HG03442 (cell line): ENCODE data around the gene TMEM53.
"Not testable (repeated sequence)": the region's sequence is repeated elsewhere in the genome, so short reads cannot be mapped to it uniquely, and the experiment has no call there.

Experiments
- ATAC-seq: cut with Tn5 transposase; IDR thresholded peaks from one replicate; pipeline ENCODE4 v1.9.1; 2021; ENCODE audit warnings: mild to moderate bottlenecking, moderate library complexity; ENCODE audit not compliant: unreplicated experiment

TMEM53 gene

DNA sequence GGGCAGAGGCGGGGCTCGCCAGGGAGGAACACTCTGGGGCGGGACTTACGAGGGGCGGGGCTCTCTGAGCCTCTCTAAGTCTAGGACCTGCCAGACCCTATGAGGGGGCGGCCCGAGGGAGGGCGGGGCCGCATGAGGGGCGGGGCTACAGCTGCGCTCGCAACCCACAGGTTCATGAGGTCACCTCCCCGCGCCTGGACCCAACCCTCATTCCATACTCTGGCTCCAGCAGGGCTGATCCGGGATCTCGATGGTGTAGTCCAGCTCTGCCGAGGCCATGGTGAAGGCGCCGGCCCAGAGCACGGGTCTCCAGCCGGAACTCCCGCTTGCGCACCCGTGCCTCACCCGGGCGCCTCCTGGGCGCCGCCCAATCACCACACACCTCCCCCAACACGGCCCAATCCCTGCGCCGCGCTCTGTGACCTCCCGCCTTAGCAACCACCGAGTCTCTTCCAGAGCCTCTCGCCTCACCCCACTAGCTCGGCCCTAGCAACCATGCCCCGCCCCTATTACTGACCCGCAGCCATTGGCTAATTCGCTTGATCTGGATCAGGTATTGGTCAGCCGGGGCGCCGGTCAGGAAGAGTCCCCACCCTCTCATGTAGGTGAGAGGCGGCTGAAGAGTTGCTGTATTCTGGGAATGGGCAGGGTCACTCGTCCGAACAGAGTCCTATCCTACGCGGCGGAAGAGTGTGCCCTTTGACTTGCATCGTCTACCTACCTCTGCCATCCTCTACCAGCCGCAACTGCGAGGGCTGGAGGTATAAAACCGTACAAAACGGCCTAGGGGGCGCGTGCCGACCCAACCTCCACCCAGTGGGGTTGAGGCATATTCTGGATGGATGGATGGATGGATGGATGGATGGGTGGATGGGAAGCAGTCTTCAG lies at the start of gene TMEM53, which contains the start of gene ARMH1:
Gene TMEM53, minus strand, starts transcription at position 369 of the 888 bp plus-strand sequence. Its CDS starts 90 bp downstream, at position 279.
Gene ARMH1, plus strand, starts transcription at position 602 of the 888 bp plus-strand sequence. CDS start 14,984 bp downstream, outside the sequence.
- ATAC-seq = peak; percentile 90

DNA sequence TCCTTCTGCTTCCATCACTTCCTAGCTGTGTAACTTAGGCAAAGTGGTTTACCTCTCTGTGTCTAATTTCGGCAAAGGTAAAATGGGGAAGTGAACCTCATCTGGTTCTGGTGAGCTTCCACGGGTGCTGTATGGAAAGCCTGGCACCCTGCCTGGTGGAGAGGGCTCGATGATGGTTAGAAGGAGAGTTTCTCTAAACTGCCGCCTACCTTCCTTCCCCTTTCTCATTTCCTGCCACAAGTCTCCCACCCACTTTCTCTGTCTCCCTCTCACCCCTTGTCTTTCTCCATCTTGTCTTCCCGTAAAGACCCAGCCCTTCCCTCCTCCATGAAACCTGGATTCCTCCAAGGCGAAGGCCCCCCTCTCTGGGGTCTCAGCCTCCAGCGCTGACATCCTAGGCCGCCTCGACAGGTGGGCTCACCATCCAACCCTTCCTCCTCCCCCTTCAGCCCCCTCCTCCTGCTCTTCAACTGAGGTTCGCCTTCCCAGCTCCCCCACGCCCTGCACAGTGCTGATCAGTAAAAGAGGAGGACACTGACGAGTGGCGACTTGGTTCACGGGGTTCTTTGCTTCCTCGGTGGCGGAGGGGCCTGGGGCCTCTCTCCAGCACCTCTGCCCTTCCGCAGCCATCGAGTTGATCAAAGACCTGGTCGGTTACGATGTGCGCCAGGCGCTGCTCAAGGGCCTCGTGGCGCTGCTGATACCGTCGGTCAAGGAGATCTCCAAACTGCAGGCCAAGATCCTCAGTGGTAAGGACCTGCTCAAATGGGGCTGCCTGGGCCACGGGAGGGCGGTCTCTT lies 49.4 kb upstream of the TMEM53 start:
- ATAC-seq = no peak

DNA sequence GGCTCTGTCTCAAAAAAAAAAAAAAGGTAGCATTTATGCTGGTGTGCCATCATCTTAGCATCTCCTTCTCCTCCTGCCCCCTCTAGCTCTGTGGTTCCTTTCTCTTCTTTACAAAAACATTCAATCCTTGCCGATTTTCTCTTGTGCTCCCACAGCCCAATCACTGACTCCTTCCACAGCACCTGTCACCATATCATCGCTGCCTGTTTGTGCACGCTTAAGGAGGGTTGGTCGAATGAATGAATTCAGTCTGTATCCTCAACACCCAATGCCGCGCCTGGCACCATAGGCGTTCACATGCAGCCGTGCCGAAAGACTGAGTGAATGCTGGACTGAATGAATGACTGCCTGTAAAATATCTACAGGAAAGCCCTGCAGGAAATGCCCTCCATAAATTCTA lies 48.8 kb upstream of the TMEM53 start:
- no peak for ATAC-seq

DNA sequence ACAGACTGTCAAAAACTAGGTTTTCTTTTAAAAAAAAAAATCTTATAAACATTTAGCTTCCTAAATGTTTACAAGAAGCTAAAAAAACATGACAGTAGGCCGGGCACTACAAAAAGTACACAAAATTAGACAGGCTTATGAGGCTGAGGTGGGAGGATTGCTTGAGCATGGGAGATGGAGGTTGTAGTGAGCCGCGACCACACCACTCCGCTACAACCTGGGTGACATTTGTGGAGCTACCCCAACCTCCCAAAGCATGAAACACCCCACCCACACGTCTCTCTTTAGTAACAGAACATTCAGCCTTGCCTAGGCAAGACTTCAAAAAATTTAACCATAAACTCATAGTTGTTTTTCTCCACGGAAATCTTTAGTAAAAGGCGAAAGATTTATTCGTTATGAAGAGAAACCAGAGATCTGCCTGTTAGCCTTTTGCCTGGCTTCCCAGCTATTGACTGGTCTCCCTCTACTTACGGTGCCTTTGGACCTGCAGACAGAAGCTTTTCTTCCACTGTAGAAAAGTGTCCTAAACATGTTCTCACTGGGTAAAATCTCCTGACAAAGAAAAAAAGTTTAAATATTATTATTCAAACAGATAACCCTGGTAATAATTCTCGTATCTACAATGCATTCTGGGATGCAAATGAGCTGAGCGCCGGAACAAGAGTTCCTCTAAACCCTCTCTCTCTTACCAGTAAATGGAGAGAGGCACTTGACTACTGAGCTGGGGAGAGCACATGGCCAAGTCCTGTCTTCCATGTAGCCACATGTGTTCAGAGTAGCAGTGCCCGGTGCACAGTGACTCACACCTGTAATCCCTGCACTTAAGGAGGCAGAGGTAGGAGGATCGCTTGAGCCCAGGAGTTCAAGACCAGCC lies 47.4 kb upstream of the TMEM53 start:
- ATAC-seq = peak; percentile 74

DNA sequence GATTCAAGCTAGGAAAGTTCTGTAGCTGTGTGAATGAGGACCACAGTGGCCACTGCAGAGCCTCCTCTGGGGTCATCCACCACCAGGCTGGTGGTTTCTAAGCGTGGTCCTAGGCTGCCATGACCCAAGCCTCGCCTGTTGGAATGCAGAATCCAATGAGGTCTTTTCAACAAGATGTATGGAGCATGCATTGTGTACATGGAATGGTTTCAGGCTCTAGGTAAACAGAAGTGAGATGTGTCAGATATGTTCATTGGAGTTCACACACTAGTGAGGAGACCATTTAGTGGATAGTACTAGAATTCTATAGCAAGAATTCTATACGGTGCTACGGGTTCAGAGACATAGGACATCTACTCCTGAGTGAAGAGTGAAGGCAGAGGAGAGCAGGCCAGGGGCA lies 46.0 kb upstream of the TMEM53 start:
- ATAC-seq = no peak

DNA sequence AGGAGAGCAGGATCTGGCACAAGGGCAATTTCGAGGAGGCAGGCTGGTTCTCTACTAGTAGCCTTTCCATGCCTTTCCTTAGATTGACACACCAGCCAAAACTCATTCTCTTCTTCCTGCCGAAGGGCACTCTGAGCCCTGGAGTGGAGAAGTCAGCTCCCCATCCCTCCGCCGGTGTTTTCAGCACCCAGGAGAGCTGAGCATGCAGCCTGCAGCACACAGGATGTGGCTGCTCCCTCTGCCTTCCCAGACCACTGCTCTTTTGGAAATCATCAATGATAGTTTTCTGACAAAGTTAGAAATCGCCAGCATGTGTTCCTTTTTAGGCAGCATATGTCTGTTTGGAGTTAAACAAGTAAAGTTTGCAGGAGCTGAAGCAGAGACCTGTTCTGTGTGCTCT lies 45.0 kb upstream of the TMEM53 start:
- no peak for ATAC-seq

DNA sequence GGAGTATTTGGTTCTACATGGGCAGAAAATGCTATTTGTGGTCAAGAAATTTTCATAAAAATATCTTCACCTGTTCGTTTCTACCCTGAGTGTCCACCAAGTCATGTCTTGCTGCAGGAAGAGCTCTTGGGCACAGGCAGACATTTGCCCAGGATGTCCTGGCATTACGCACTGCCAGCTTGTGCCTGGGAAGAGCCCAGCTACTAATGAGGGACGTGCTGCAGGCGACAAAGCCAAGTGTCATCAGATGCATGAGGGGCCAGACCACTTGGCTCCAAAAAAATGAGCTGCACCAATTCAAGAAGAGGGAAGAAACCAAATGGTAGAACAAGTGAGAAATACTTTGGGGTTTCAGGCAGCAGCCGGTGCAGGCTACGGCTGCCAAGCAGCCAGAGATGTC lies 43.8 kb upstream of the TMEM53 start:
- no peak for ATAC-seq

DNA sequence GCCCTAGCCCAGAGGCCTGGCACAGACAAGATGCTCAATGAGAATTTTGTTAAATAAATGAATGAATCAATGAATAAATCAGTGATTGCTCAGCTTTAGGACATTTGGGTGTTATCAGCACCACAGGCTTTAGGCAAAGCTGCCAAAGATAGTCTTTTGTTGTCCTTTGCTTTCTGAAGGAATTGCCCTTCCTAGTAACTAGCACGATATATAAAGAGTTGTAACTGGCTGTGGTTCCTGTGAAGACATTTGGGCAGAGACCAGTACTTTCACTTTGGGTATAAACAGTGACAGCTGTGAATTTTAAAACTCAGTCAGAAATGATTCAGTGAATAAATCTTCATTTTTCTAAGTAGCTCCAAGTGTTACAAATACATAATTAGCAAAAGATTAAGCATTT lies 43.4 kb upstream of the TMEM53 start:
- no peak for ATAC-seq

DNA sequence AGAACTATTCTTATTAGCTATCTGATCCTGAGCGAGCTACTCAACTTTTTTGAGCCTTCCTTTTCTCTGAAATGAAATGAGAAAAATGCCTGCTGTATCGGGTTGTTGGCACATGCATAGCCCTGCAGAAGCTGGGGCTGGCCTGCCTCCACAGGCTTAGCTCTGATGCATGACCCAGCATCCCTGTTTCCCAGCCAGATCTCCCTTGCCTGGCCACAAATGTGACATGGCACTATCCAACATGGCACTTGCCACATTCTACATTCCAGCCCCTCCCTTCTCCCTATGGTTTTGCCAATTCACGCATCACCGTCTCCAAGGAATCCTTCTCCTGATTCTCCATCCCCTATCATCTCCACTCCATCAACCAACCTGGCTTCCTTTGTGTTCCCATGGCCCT lies 42.9 kb upstream of the TMEM53 start:
- no peak for ATAC-seq

DNA sequence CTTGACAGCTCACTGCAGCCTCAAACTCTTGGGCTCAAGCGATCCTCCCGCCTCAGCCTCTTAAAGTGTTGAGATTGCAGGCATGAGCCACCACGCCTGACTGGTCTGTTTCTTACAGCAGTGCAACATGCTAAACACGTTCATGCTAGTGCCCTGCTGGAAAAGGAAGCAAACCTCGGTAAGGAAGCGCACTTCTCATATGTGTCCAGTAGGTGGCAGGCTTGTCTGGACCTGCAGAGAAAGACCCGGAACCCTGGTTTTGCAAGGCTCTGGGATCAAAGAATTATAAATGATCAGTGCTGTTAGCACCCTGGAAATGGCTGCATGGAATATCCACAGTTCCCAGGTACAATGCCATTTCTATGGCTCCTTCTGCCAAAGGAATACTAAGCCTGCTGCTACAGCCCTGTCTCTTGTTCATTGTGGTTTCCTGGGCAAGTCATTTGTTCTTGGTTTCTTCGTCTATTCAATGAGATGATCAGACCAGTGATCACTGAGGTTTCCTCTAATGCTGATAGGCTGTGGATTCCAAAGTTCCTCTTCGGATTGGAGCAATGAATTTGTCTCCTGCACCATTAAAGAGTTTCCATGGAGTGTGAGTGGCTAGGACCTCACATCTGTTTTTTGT lies 40.8 kb upstream of the TMEM53 start:
- ATAC-seq = no peak

DNA sequence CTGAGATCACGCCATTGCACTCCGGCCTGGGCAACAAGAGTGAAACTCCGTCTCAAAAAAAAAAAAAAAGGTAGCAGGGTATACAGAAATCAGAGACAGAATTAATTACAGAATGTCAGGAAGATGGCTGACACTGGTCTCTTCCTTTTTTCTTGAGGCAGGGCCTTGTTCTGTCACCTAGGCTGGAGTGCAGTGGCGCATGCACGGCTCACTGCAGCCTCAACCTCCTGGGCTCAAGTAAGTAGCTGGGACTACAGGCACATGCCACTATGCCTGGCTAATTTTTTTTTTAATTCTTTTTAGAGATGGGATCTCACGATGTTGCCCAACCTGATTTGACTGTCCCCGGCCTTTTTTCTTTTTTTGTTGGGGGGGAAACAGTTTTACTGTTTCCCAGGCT lies 40.3 kb upstream of the TMEM53 start:
- no peak for ATAC-seq

DNA sequence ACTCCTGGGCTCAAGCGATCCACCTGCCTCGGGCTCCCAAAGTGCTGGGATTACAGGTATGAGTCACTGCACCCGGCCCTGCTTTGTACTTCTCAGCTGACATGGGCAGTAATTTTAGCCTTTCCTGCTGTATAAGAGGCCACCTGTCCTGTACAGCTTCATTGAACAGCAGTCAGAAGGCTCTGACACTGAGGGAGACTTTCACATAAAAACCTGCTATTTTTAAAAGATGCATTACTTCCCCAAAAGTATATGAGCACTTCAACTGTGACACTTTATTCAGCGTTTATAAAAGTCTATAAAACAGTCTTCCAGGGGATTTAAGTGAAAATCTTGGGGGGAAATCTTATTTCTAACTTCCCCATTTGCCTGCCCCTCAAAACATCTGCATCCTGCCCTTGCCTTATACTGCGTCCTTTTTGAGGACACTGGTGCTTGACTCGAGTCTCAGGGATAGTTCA lies 39.1 kb upstream of the TMEM53 start:
- ATAC-seq = no peak

DNA sequence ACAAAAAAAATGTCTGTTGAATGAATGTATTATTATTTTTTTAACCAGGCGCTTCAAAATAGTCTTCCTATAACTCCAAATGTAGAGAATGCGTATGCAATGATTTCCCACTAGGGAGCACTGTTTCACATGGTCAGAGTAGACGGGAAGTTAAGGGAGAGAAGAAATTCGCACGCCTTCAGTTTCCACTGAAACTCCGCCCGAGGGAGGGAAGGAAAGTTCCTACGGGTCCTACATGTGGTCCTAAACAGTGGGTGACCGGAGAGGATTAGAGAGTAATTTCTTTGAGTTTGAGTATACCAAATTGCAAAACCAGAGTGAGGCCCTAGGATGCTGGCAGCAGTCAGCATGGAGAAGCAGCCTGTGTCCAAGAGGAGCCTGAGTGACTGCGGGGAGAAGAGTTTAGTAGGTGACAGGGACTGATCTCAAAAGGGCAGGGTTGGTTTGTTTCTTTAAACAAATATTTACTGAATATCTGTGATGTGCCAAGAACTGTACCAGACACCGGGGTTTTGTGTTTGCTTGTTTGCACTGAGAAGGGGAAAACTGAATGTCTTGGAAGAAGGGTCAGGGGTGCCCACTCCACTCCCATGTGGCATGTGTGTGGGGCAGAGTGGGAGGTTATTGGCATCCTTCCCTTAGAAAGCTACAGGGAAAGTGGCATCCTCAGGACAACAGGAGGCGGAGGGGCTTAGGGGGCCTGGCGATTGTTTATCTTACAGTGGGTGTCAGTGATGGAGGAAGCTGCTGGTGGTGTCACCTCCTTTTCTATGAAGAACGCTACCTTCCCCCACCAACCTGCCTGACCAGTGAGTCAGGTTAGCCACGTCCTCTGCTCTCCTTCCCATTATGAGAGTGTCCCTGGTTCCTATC lies 33.9 kb upstream of the TMEM53 start:
- ATAC-seq = no peak

DNA sequence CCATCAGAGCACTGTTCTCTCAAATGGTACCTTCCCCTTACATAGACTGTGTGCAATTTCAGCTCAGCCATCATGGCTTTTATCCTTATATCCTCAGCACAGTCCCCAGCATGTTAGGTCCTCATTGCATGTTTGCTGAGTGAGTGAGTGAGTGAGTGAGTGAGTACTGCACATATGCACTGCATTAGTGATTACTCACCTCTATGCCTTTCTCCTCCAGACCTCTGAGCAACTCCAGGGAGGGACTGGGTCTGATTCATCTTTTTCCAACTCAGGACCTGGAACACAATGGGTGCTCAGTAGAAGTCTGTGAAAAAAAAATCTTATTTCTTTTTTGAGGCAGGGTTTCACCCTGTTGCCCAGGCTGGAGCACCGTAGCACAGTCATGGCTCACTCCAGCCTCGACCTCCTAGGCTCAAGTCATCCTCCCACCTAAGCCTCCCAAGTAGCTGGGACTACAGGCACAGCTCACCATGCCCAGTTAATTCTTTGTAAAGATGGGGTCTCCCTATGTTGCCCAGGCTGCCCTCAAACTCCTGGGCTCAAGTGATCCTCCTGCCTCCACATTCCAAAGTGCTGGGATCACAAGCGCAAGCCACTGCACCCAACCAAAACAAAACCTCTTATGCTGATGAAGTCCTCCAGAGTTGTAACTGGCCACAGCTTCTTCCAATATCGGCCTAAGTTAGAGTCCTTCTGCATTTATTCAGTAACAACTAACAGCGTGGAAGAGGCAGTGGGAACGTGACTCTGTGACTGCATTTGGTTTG lies 33.0 kb upstream of the TMEM53 start:
- ATAC-seq = no peak

DNA sequence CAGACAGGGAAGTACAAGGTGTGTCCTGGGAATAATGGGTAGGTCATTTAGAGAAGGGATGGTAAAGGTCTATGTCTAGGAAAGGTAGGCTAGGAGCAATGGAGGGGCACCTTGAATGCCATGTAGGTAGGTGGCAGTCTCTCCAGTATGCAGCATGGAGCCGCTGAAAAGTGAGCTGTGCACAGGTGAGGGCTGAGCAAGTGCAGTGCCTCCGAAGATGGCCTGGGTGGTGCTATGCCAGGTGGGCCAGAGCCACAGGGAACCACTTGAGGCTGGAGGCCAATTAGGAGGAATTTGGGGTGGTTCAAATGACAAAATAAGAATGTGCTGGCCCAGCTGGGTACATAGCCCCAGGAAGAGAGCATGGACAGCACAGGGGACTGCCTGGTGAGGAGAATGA lies 31.7 kb upstream of the TMEM53 start:
- no peak for ATAC-seq

DNA sequence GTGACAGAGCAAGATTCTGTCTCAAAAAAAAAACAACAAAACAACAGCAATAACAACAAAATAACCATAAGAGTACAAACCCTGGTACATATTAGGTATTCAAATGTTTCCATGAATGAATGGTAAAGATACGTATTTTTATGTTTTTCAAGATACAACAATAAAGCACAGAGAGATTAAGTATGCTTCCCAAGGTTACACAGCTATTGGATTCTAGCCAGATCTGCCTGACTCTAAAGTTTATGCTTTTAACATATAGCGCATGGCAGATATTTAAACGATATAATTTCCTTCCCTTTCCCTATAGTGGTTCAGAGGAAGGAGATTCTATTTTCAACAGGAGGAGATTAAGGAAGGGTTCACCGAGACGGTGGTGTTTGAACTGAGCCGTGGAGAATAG lies 31.2 kb upstream of the TMEM53 start:
- no peak for ATAC-seq

DNA sequence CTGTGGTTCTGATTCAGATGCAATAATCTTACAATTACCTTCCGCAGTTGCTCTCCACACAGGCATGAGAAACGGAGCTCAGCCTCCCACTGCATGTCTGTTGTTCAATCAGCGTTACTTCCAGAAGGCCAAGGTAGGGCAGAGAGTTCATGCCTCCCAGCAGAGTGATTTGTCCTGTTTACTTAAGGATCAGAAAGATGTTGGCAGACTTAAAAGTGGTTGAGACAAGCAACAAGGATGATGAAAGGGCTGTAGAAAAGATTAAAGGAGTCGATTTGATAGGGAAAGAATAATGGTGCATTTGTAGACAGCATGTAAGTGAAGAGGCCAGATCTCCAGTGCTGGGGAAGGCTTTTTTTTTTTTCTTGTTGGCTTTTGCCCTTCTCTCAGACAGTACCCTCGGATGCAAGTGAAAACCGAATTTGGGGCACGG lies 26.9 kb upstream of the TMEM53 start:
- ATAC-seq = no peak

DNA sequence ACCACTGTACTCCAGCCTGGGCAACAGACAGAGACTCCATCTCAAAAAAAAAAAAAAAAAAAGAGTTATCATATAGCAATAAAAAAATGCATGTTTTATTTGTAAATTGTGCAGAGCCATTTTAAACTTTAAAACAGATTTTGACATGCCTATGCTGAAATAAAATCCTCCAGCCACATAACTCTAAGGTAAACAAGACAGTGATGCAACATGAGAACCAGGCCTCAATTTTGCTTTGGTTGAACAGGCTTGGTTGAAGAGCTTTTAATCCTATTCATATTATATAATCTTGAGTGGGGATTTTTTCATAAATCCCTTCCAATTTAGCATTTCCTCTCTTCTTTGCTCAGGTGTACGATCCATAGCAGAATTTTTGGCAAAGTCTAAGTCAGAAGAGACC lies 26.3 kb upstream of the TMEM53 start:
- no peak for ATAC-seq

DNA sequence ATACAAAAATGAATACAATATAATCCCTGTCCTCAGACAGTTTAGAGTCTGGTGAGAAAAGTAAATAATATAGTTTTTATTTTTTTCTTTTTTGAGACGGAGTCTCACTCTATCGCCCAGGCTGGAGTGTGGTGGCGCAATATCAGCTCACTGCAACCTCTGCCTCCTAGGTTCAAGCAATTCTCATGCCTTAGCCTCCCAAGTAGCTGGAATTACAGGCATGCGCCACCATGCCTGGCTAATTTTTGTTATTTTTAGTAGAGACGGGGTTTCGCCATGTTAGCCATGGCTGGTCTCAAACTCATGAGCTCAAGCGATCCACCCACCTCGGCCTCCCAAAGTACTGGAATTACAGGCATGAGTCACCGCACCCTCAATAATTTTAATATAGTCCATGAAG lies 25.1 kb upstream of the TMEM53 start:
- not testable (repeated sequence) for ATAC-seq
